ENCODE results near the gene DPEP1. TPM values are rescaled to one million over a fixed set of nuclear protein-coding genes. Genes with fewer than 3 reads are reported as not detected.

The DPEP1 gene
- total RNA-seq, 2 donors from 2014 or later = 0.88 to 3.2 TPM

GRCh38 chr16:89656435-89657121, 43.1 kb downstream of the DPEP1 start:
- WGBS, 2 experiments (ENCODE audit: insufficient coverage in 1 of 2, insufficient read length in 1 of 2) = 35 to 51% methylated on average over 17 to 32 of the region's 32 CpGs
- Mint-ChIP-seq H3K27ac (peak overlapping the region; percentile 74), H3K9me3 (peaks cover 8% of the 10 kb centered on the region), H3K27me3 (ENCODE audit: insufficient read depth) (no peaks in the 10 kb centered on the region), H3K4me1 (peaks cover 5% of the 10 kb centered on the region), H3K4me3 (peak overlapping the region; percentile 81), H3K36me3 (ENCODE audit: low read depth) (peaks cover 48% of the 10 kb centered on the region)
- no peaks in the 10 kb centered on the region for H3K4me1 ChIP-seq (ENCODE audit: control insufficient read depth, insufficient read depth, low read length)
- peak overlapping the region; percentile 90 for H3K4me3 ChIP-seq (ENCODE audit: low read length)
- peak; percentile 34 for DNase-seq
- H3K27me3 ChIP-seq (ENCODE audit: control insufficient read depth, insufficient read depth, low read length, poor library complexity, severe bottlenecking) = no peaks in the 10 kb centered on the region
- peaks cover 36% of the 10 kb centered on the region for H3K36me3 ChIP-seq (ENCODE audit: control insufficient read depth, insufficient read depth, low read length)
- peak overlapping the region; percentile 82 for H3K9ac ChIP-seq (ENCODE audit: extremely low read depth, low read length, poor library complexity, severe bottlenecking)
- peaks cover 9% of the 10 kb centered on the region for H3K9me3 ChIP-seq (ENCODE audit: control insufficient read depth, low read length)
- TF ChIP-seq CTCF (conservative IDR thresholded peaks at IDR 0.05) = no peak
- H3K27ac ChIP-seq (ENCODE audit: low read depth, low read length) = peak overlapping the region; percentile 7

- H3K9ac ChIP-seq (ENCODE audit: extremely low read depth, low read length, poor library complexity, severe bottlenecking) = peak within 1 kb of the TSS; percentile 82
- no peaks in the 10 kb centered on the region for H3K4me1 ChIP-seq (ENCODE audit: control insufficient read depth, insufficient read depth, low read length)
Observed at GRCh38 chr16:89657442-89658220, 44.2 kb downstream of the DPEP1 start, which contains the start of the genes CHMP1A and SPATA33. Gene CHMP1A, minus strand, starts transcription at chr16:89657708. Its CDS starts 120 bp downstream, at chr16:89657588. Gene SPATA33, plus strand, starts transcription at chr16:89657836. Its CDS starts 76 bp downstream, at chr16:89657912.

More at GRCh38 chr16:89657442-89658220, 44.2 kb downstream of the DPEP1 start, which contains the start of the genes CHMP1A and SPATA33:
- WGBS, 2 experiments (ENCODE audit: insufficient coverage in 1 of 2, insufficient read length in 1 of 2) = 0% methylated on average over 64 to 99 of the region's 99 CpGs
- Histone ChIP-seq H3K9me3 (ENCODE audit: control insufficient read depth, low read length) (peaks cover 9% of the 10 kb centered on the region), H3K27ac (ENCODE audit: low read depth, low read length) (peak within 1 kb of the TSS; percentile 49), H3K27me3 (ENCODE audit: control insufficient read depth, insufficient read depth, low read length, poor library complexity, severe bottlenecking) (no peaks in the 10 kb centered on the region), H3K36me3 (ENCODE audit: control insufficient read depth, insufficient read depth, low read length) (peaks cover 41% of the 10 kb centered on the region), H3K4me3 (ENCODE audit: low read length) (peak within 1 kb of the TSS; percentile 90)
- Mint-ChIP-seq H3K4me3 (peak within 1 kb of the TSS; percentile 81), H3K9me3 (peaks cover 16% of the 10 kb centered on the region), H3K27me3 (ENCODE audit: insufficient read depth) (no peaks in the 10 kb centered on the region), H3K36me3 (ENCODE audit: low read depth) (peaks cover 57% of the 10 kb centered on the region), H3K27ac (peak within 1 kb of the TSS; percentile 74), H3K4me1 (peaks cover 5% of the 10 kb centered on the region)
- peak; percentile 96 for DNase-seq
- TF ChIP-seq CTCF (conservative IDR thresholded peaks at IDR 0.05) = no peak
